Upper lobe of left lung (tissue), 4 donors: ENCODE data around the gene GMDS.

Experiments used
- CTCF ChIP-seq, 6 experiments: fragments of 450-650 bp in 4 of 6; fragments of 200-600 bp in 2 of 6; sonication (generic) in 2 of 6; IDR thresholded peaks; one replicate each; pipeline ENCODE4 v1.5.1; 2016 to 2019; ENCODE audit warnings: antibody characterized with exemption in 6 of 6
- EP300 ChIP-seq, 4 donors: sonication (generic); formaldehyde crosslinking; IDR thresholded peaks; one replicate each; pipeline ENCODE4 v1.5.1; 2017; ENCODE audit warnings: antibody characterized with exemption in 4 of 4, control low read depth in 2 of 4
- POLR2A ChIP-seq, 4 donors: fragments of 450-650 bp; IDR thresholded peaks; one replicate each; pipeline ENCODE4 v1.5.1; 2016 to 2017; ENCODE audit warnings: antibody characterized with exemption in 4 of 4, mild to moderate bottlenecking in 2 of 4
- POLR2AphosphoS5 ChIP-seq, 2 donors: sonication (generic); formaldehyde crosslinking; IDR thresholded peaks; one replicate each; pipeline ENCODE4 v1.5.1; 2017; ENCODE audit warnings: antibody characterized with exemption in 2 of 2

GRCh38 chr6:1747003-1747402 lies 498.4 kb downstream of the GMDS start:
- no peak for TF ChIP-seq CTCF (IDR thresholded peaks at IDR 0.05)
- TF ChIP-seq POLR2A (IDR thresholded peaks at IDR 0.05): no peak
- TF ChIP-seq POLR2AphosphoS5 (IDR thresholded peaks at IDR 0.05): no peak
- no peak for TF ChIP-seq EP300 (IDR thresholded peaks at IDR 0.05)
